PC-9 (cell line): ENCODE measurements around the gene PNCK. TPM values are rescaled to one million over a fixed set of nuclear protein-coding genes. Genes with fewer than 3 reads are reported as not detected.

Experiments used
- BruUV-seq: library from RNA; stranded (reverse); fragments of 400-500 nt; replicated peaks from 2 replicates; lab custom pipeline; 2021; lab: Mats Ljungman, UMichigan
- CTCF ChIA-PET: fragments of 300-600 bp; sonication (Branson Sonifier 250); formaldehyde crosslinking; loops from one replicate; lab custom pipeline; 2022; ENCODE audit warnings: antibody characterized with exemption; lab: Charles Lee
- POLR2A ChIA-PET: fragments of 300-600 bp; sonication (Branson Sonifier 250); formaldehyde crosslinking; loops from one replicate; lab custom pipeline; 2022; ENCODE audit warnings: antibody characterized with exemption; ENCODE audit not compliant: unreplicated experiment; lab: Charles Lee
- DNase-seq, 2 experiments: peaks; one replicate each; pipeline versions ENCODE4 v3.0.0 to v3.0.0-alpha.2; 2015 to 2022; ENCODE audit warnings: mixed read lengths in 1 of 2
- H2AFZ ChIP-seq: fragments of 200-600 bp; sonication (generic); 2 replicates; pipeline ENCODE4 v1.8.1; 2017; ENCODE audit warnings: antibody characterized with exemption
- H3F3A ChIP-seq: fragments of 200-600 bp; sonication (generic); 2 replicates; pipeline ENCODE4 v1.8.1; 2017; ENCODE audit warnings: antibody characterized with exemption, mild to moderate bottlenecking, low read depth; ENCODE audit not compliant: insufficient read depth
- H3K27ac ChIP-seq: fragments of 200-600 bp; sonication (generic); 2 replicates; pipeline ENCODE4 v1.6.1; 2016; ENCODE audit warnings: mixed run types
- H3K27me3 ChIP-seq: fragments of 200-600 bp; sonication (generic); 2 replicates; pipeline ENCODE4 v1.6.1; 2016; ENCODE audit warnings: low read depth, mixed run types; ENCODE audit not compliant: insufficient read depth
- H3K36me3 ChIP-seq: fragments of 200-600 bp; sonication (generic); 2 replicates; pipeline ENCODE4 v1.6.1; 2016; ENCODE audit warnings: low read depth, mixed run types
- H3K4me1 ChIP-seq: fragments of 200-600 bp; sonication (generic); replicated peaks from 2 replicates; pipeline ENCODE4 v1.6.1; 2016; ENCODE audit warnings: mixed run types; ENCODE audit not compliant: insufficient read depth
- H3K4me2 ChIP-seq: fragments of 200-600 bp; sonication (generic); 2 replicates; pipeline ENCODE4 v1.6.1; 2017; ENCODE audit warnings: mixed run types
- H3K4me3 ChIP-seq: fragments of 200-600 bp; sonication (generic); 2 replicates; pipeline ENCODE4 v1.6.1; 2016; ENCODE audit warnings: mixed run types
- H3K79me2 ChIP-seq: fragments of 200-600 bp; sonication (generic); 2 replicates; pipeline ENCODE4 v1.6.1; 2017; ENCODE audit warnings: low read depth, mixed run types
- H3K9me2 ChIP-seq: fragments of 200-600 bp; sonication (generic); 2 replicates; pipeline ENCODE4 v1.8.1; 2017; ENCODE audit warnings: mild to moderate bottlenecking; ENCODE audit not compliant: insufficient read depth
- H3K9me3 ChIP-seq: fragments of 200-600 bp; sonication (generic); 2 replicates; pipeline ENCODE4 v1.8.1; 2016; ENCODE audit warnings: low read depth; ENCODE audit not compliant: insufficient read depth
- H4K20me1 ChIP-seq: fragments of 200-600 bp; sonication (generic); 2 replicates; pipeline ENCODE4 v1.8.1; 2017; ENCODE audit not compliant: insufficient read depth
- EZH2 ChIP-seq: fragments of 200-600 bp; sonication (generic); IDR thresholded peaks from 2 replicates; pipeline ENCODE4 v1.8.0; 2017; ENCODE audit warnings: antibody characterized with exemption, low read depth
- intact Hi-C: fragments of 100-400 bp; cut with micrococcal nuclease; formaldehyde crosslinking; loops from one replicate; pipeline ENCODE4 v1.10.0; 2022; ENCODE audit not compliant: unreplicated experiment
- total RNA-seq: library from RNA; stranded (reverse); gene quantifications from 2 replicates; pipeline ENCODE4 v1.2.3, GENCODE V29; 2021
- TF ChIP-seq, protein P1 (sequence below): fragments of 200-600 bp; sonication (generic); conservative IDR thresholded peaks from 2 replicates; pipeline ENCODE4 v1.6.1; 2017; ENCODE audit warnings: mixed run types, antibody characterized with exemption, mild to moderate bottlenecking, moderate library complexity

Gene PNCK
- total RNA-seq, 1 experiment from 2014 or later = 1.0 TPM

DNA sequence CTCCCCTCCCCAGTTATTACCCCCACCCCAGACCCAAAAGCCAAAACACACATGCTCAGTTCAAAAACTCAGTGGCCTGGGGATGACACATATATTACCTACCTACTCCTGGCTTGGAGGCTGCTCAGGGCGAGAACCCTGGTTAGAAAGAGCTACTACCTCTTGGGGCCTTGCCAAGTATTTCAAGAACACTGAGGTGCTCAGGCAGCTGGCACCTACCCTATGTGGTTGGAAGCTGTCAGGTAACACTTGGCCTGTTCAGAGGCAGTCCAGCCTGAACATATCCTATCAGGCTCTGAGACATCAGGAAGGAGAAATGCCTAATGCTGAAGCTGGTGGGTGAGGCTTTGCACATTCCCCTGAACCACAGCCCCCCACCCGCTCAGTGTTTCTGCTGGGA lies 45.6 kb upstream of the PNCK start:
- no peak for DNase-seq
- no TSS peak for BruUV-seq
- Histone ChIP-seq H3K4me2 (no peak overlapping the region), H4K20me1 (peaks cover 26% of the 10 kb centered on the region), H3K79me2 (peaks cover 67% of the 10 kb centered on the region), H3K27ac (no peak overlapping the region), H3K4me1 (peaks cover 9% of the 10 kb centered on the region), H2AFZ (no peak overlapping the region), H3K27me3 (no peaks in the 10 kb centered on the region), H3K9me2 (no peaks in the 10 kb centered on the region), H3K9me3 (no peaks in the 10 kb centered on the region), H3K4me3 (no peak overlapping the region), H3F3A (peaks cover 17% of the 10 kb centered on the region), H3K36me3 (peaks cover 34% of the 10 kb centered on the region)
- intact Hi-C loops = no loop called here
- TF ChIP-seq, protein P1, sequence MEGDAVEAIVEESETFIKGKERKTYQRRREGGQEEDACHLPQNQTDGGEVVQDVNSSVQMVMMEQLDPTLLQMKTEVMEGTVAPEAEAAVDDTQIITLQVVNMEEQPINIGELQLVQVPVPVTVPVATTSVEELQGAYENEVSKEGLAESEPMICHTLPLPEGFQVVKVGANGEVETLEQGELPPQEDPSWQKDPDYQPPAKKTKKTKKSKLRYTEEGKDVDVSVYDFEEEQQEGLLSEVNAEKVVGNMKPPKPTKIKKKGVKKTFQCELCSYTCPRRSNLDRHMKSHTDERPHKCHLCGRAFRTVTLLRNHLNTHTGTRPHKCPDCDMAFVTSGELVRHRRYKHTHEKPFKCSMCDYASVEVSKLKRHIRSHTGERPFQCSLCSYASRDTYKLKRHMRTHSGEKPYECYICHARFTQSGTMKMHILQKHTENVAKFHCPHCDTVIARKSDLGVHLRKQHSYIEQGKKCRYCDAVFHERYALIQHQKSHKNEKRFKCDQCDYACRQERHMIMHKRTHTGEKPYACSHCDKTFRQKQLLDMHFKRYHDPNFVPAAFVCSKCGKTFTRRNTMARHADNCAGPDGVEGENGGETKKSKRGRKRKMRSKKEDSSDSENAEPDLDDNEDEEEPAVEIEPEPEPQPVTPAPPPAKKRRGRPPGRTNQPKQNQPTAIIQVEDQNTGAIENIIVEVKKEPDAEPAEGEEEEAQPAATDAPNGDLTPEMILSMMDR = no peak
- TF ChIP-seq EZH2 = no peak
- ChIA-PET POLR2A (interaction anchor here (0.7 kb wide), 2 partner anchors 10 to 168 kb away, joined by 3 read pairs; no protein-coding TSS in a partner anchor), CTCF (no interaction called here)

DNA sequence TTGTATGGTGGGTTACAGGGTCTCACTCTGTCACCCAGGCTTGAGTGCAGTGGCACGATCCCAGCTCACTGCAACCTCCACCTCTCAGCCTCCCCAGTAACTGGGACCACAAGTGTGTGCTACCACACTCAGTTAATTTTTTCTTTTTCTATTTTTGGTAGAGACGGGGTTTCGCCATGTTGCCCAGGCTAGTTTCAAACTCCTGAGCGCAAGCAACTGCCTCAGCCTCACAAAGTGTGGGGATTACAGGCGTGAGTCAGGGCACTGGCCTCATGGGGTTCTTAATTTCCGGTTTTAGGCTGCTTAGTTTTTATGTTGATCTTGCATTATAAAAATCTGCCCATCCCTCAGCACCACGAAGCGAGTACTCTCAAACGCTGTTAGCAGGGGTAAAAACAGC lies 43.8 kb upstream of the PNCK start:
- H4K20me1 ChIP-seq = peaks cover 29% of the 10 kb centered on the region

DNA sequence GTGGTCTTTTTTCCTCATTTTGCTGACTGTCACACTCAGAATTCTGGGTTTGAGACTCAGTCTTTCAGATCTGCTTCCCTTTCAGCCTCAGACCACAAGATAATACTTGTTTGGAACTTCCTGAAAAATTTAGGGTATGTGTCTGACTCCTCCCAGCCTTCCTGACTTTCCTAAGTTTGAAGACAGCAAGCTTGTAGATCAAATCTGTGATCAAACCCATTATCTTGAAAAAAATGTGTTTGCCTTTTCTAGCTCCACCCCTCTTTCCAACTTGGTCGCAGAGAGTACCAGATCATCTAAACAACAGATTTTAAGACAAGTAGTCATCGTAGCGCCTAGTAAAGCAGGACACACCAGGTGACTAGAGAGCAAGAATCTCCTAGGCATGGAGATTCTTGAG lies 40.6 kb upstream of the PNCK start:
- Histone ChIP-seq H3K4me1 (peaks cover 9% of the 10 kb centered on the region), H3K9me3 (no peaks in the 10 kb centered on the region), H3F3A (peaks cover 4% of the 10 kb centered on the region; the same call in 1 of the 2 replicates), H3K27me3 (no peaks in the 10 kb centered on the region), H3K27ac (no peak overlapping the region), H3K4me2 (no peak overlapping the region), H3K4me3 (no peak overlapping the region), H3K9me2 (no peaks in the 10 kb centered on the region), H3K79me2 (peaks cover 22% of the 10 kb centered on the region), H2AFZ (no peak overlapping the region), H4K20me1 (peaks cover 22% of the 10 kb centered on the region), H3K36me3 (peaks cover 15% of the 10 kb centered on the region; the same call in 1 of the 2 replicates)
- ChIA-PET POLR2A (no interaction called here), CTCF (interaction anchor here (0.7 kb wide), 1 partner anchor 165 kb away, joined by 3 read pairs; no protein-coding TSS in a partner anchor)
- BruUV-seq = no TSS peak
- DNase-seq = no peak
- TF ChIP-seq EZH2 = no peak
- TF ChIP-seq, protein P1 = no peak
- intact Hi-C loops = no loop called here

More for the DNA sequence above, 43.8 kb upstream of the PNCK start:
- Histone ChIP-seq H3K27me3 (no peaks in the 10 kb centered on the region), H3K4me1 (peaks cover 9% of the 10 kb centered on the region), H3F3A (peaks cover 8% of the 10 kb centered on the region; the same call in 1 of the 2 replicates), H3K9me2 (no peaks in the 10 kb centered on the region), H3K27ac (no peak overlapping the region), H3K36me3 (peaks cover 36% of the 10 kb centered on the region), H2AFZ (no peak overlapping the region), H3K9me3 (no peaks in the 10 kb centered on the region), H3K4me3 (no peak overlapping the region), H3K4me2 (no peak overlapping the region), H3K79me2 (peaks cover 54% of the 10 kb centered on the region)
- intact Hi-C loops = no loop called here
- no peak for DNase-seq
- TF ChIP-seq EZH2 = no peak
- TF ChIP-seq, protein P1 = no peak
- POLR2A ChIA-PET = no interaction called here
- CTCF ChIA-PET = no interaction called here
- BruUV-seq = no TSS peak
